A549 (cell line): ENCODE measurements around the gene GLB1L.

Source experiments
- EP300 ChIP-seq, 2 experiments: fragments of >200 bp; sonication (Bioruptor Twin); formaldehyde crosslinking; IDR thresholded peaks; 2 replicates in 1 of 2; 3 replicates in 1 of 2; pipeline ENCODE4 v1.6.1; 2016 to 2017
- KDM1A ChIP-seq: fragments of 200-600 bp; sonication (generic); IDR thresholded peaks from 2 replicates; pipeline ENCODE4 v1.6.1; 2016; ENCODE audit warnings: low read depth, mild to moderate bottlenecking
- MAX ChIP-seq: IDR thresholded peaks from 2 replicates; pipeline ENCODE4 v1.6.1; 2012
- MAZ ChIP-seq: fragments of 150-350 bp; IDR thresholded peaks from 2 replicates; pipeline ENCODE4 v1.6.1; 2014; ENCODE audit warnings: antibody characterized with exemption, low read depth, low read length, borderline replicate concordance
- RFX5 ChIP-seq: fragments of 450-650 bp; IDR thresholded peaks from 2 replicates; pipeline ENCODE4 v1.7.1; 2014; ENCODE audit warnings: antibody characterized with exemption, mild to moderate bottlenecking, moderate library complexity
- SMC3 ChIP-seq: fragments of >200 bp; sonication (Bioruptor Twin); formaldehyde crosslinking; IDR thresholded peaks from 3 replicates; pipeline ENCODE4 v1.6.1; 2018; ENCODE audit warnings: inconsistent platforms
- TF ChIP-seq, protein P1 (sequence below): fragments of >200 bp; sonication (Bioruptor Twin); formaldehyde crosslinking; IDR thresholded peaks from 3 replicates; pipeline ENCODE4 v1.5.1; 2016

DNA sequence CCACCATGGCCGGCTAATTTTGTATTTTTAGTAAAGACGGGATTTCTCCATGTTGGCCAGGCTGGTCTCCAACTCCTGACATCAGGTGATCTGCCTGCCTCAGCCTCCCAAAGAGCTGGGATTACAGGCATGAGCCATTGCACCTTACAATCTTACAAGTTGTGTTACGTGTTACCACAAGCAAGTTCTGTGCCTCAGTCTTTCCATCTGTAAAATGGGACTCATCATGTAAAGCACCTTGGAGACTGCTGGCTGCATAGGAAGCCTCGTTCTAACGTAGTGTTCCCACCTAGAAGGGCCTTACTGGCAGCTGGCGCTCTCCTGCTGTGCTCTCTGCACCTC lies 43.9 kb upstream of the GLB1L start:
- TF ChIP-seq, protein P1, sequence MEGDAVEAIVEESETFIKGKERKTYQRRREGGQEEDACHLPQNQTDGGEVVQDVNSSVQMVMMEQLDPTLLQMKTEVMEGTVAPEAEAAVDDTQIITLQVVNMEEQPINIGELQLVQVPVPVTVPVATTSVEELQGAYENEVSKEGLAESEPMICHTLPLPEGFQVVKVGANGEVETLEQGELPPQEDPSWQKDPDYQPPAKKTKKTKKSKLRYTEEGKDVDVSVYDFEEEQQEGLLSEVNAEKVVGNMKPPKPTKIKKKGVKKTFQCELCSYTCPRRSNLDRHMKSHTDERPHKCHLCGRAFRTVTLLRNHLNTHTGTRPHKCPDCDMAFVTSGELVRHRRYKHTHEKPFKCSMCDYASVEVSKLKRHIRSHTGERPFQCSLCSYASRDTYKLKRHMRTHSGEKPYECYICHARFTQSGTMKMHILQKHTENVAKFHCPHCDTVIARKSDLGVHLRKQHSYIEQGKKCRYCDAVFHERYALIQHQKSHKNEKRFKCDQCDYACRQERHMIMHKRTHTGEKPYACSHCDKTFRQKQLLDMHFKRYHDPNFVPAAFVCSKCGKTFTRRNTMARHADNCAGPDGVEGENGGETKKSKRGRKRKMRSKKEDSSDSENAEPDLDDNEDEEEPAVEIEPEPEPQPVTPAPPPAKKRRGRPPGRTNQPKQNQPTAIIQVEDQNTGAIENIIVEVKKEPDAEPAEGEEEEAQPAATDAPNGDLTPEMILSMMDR: no peak
- TF ChIP-seq MAX (no peak), MAZ (no peak), SMC3 (no peak), KDM1A (peak; percentile 35; the same call in 1 of the 2 replicates), RFX5 (no peak), EP300 (IDR thresholded peaks at IDR 0.05) (no peak)
